ENCODE data around the gene ASB10. TPM values are rescaled to one million over a fixed set of nuclear protein-coding genes. Genes with fewer than 3 reads are reported as not detected.

Gene ASB10
- polyA plus RNA-seq, 1 of the 3 experiments (the other 2 are of a cell fraction), result not detected

DNA sequence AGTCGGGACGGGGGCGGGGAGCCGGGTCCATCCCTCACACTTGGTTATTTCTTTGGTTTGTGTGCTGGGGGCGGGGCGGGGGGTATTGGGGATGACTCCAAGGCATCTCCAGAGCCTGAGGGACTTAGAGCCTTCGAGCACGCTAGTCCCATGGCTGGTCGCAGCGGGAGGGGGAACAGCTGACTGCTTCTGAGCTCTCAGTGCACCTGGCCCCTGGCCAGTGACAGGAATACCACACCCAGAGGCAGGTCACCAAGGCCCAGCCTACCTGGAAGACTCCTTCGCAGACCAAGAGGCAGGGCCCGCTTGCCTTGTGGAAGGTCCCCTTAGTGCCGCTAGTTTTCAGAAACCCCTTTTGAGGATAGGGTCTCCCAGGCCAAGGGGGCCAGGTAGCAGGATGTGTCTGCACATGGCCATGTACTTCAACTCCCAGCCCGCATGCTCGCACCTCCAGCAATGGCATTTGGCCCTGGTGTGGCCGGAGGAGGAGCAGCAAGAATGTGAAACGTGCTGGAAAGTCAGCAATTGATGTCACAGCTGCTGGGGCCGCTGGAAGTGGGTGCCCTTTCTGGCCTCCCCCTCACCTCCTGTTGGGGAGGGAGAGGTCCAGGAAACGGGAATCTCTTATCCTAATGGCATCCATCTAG is 60.4 kb downstream of the ASB10 start:
- peaks cover 18% of the 10 kb centered on the region; the same call in 1 of the 2 replicates for H3K79me2 ChIP-seq (ENCODE audit: insufficient read depth)
- H3F3A ChIP-seq (replicated peaks; ENCODE audit: insufficient read depth), result peaks cover 4% of the 10 kb centered on the region
- WGBS (ENCODE audit: low lambda C conversion rate), result 96% methylated on average over 19 of the region's 19 CpGs
- H3K36me3 ChIP-seq (replicated peaks in 1 of 2; ENCODE audit: control insufficient read depth in 1 of 2, insufficient read depth in 2 of 2, low read length in 1 of 2), result peaks cover 33 to 83% of the 10 kb centered on the region in 2 experiments
- no peak overlapping the region for H3K9ac ChIP-seq
- peaks cover 24% of the 10 kb centered on the region for H4K20me1 ChIP-seq (ENCODE audit: insufficient read depth)
- H2AFZ ChIP-seq (ENCODE audit: low read depth), result no peak overlapping the region
- TF ChIP-seq POLR2AphosphoS5 (IDR thresholded peaks at IDR 0.05; ENCODE audit: low read depth, low read length) (no peak), RFX5 (IDR thresholded peaks at IDR 0.05; ENCODE audit: low read length) (no peak), CHD2 (IDR thresholded peaks at IDR 0.05; ENCODE audit: low read length, partially characterized antibody) (no peak), NFIC (IDR thresholded peaks at IDR 0.05; ENCODE audit: borderline replicate concordance) (no peak), RCOR1 (IDR thresholded peaks at IDR 0.05; ENCODE audit: low read length) (no peak), ZBTB33 (IDR thresholded peaks at IDR 0.05; ENCODE audit: borderline replicate concordance, low read depth) (no peak), FOSL2 (IDR thresholded peaks at IDR 0.05; ENCODE audit: borderline replicate concordance, low read depth) (no peak), TEAD4 (IDR thresholded peaks at IDR 0.05; ENCODE audit: borderline replicate concordance, insufficient read depth) (no peak), GABPA (IDR thresholded peaks at IDR 0.05; ENCODE audit: low read depth) (no peak), JUND (IDR thresholded peaks at IDR 0.05) (no peak), RXRA (IDR thresholded peaks at IDR 0.05; ENCODE audit: borderline replicate concordance, low read depth) (no peak), TCF12 (IDR thresholded peaks at IDR 0.05) (no peak), FOXJ3 (CRISPR knock-in tag; IDR thresholded peaks at IDR 0.05) (no peak)
- TF ChIP-seq, protein P1, sequence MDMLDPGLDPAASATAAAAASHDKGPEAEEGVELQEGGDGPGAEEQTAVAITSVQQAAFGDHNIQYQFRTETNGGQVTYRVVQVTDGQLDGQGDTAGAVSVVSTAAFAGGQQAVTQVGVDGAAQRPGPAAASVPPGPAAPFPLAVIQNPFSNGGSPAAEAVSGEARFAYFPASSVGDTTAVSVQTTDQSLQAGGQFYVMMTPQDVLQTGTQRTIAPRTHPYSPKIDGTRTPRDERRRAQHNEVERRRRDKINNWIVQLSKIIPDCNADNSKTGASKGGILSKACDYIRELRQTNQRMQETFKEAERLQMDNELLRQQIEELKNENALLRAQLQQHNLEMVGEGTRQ (IDR thresholded peaks at IDR 0.05; ENCODE audit: borderline replicate concordance, low read depth, low read length), result no peak
- TF ChIP-seq, protein P2, sequence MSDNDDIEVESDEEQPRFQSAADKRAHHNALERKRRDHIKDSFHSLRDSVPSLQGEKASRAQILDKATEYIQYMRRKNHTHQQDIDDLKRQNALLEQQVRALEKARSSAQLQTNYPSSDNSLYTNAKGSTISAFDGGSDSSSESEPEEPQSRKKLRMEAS (IDR thresholded peaks at IDR 0.05; ENCODE audit: low read depth), result no peak
- peaks cover 0 to 19% of the 10 kb centered on the region in 2 experiments; a peak in 1 of 4 replicates for H3K4me1 ChIP-seq (ENCODE audit: control insufficient read depth in 1 of 2, insufficient read depth in 2 of 2, low read depth in 1 of 2, low read length in 1 of 2)
- no peak overlapping the region for H3K4me3 ChIP-seq (ENCODE audit: low read depth in 2 of 2, low read length in 1 of 2)
- ChIA-PET CTCF (interaction anchor here (1.1 to 18.0 kb wide), 5 partner anchors 16 to 118 kb away, joined by 4 to 243 read pairs (median 13); partner anchors contain the start of gene GBX1), POLR2A (no interaction called here)
- no peak overlapping the region for H3K4me2 ChIP-seq
- no peak for DNase-seq
- no peaks in the 10 kb centered on the region for H3K9me3 ChIP-seq
- no peak overlapping the region for H3K27ac ChIP-seq (ENCODE audit: low read depth in 2 of 2, low read length in 1 of 2)
- no peaks in the 10 kb centered on the region for H3K27me3 ChIP-seq (ENCODE audit: insufficient read depth)
- H3K9me2 ChIP-seq, result no peaks in the 10 kb centered on the region
